Activated naive CD8-positive, alpha-beta T cell treated with anti-CD3 and anti-CD28 coated beads for 36 hours (primary cell): ENCODE results near the gene MOB1B. TPM values are rescaled to one million over a fixed set of nuclear protein-coding genes. Genes with fewer than 3 reads are reported as not detected.
"Not testable (repeated sequence)": the region's sequence is repeated elsewhere in the genome, so short reads cannot be mapped to it uniquely, and the experiment has no call there.

Experiments
- DNase-seq: peaks from one replicate; pipeline ENCODE4 v3.0.0; 2021
- H3K27ac Mint-ChIP-seq: one replicate; pipeline ENCODE4 v1.8.0; 2022; ENCODE audit warnings: mild to moderate bottlenecking, moderate library complexity, mixed read lengths
- H3K27me3 Mint-ChIP-seq: one replicate; pipeline ENCODE4 v1.8.0; 2022; ENCODE audit warnings: mild to moderate bottlenecking, mixed read lengths
- H3K36me3 Mint-ChIP-seq: one replicate; pipeline ENCODE4 v1.8.0; 2021; ENCODE audit warnings: mild to moderate bottlenecking, mixed read lengths
- H3K4me1 Mint-ChIP-seq: one replicate; pipeline ENCODE4 v1.8.0; 2021; ENCODE audit warnings: mixed read lengths
- H3K4me3 Mint-ChIP-seq: one replicate; pipeline ENCODE4 v1.8.0; 2022; ENCODE audit warnings: mild to moderate bottlenecking, moderate library complexity, mixed read lengths
- H3K9me3 Mint-ChIP-seq: one replicate; pipeline ENCODE4 v1.8.0; 2022; ENCODE audit warnings: mixed read lengths
- total RNA-seq, 2 experiments: library from RNA; stranded (reverse); gene quantifications; one replicate each; pipeline ENCODE4 v1.2.3, GENCODE V29; 2021

The MOB1B gene
- total RNA-seq, 2 experiments from 2014 or later = 19.0 to 19.7 TPM

DNA sequence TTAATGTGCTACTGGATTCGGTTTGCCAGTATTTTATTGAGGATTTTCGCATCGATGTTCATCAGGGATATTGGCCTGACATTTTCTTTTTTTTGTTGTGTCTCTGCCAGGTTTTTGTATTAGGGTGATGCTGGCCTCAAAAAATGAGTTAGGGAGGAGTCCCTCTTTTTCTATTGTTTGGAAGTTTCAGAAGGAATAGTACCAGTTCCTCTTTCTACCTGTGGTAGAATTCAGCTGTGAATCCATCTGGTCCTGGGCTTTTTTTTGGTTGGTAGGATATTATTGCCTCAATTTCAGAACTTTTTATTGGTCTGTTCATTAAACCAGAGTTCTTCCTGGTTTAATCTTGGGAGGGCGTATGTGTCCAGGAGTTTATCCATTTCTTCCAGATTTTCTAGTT is 99.2 kb downstream of the MOB1B start:
- peaks cover 66% of the 10 kb centered on the region for H3K36me3 Mint-ChIP-seq
- H3K4me1 Mint-ChIP-seq = peaks cover 77% of the 10 kb centered on the region
- H3K9me3 Mint-ChIP-seq = peaks cover 25% of the 10 kb centered on the region
- H3K27ac Mint-ChIP-seq, H3K27me3 Mint-ChIP-seq, H3K4me3 Mint-ChIP-seq, DNase-seq: not testable (repeated sequence)

DNA sequence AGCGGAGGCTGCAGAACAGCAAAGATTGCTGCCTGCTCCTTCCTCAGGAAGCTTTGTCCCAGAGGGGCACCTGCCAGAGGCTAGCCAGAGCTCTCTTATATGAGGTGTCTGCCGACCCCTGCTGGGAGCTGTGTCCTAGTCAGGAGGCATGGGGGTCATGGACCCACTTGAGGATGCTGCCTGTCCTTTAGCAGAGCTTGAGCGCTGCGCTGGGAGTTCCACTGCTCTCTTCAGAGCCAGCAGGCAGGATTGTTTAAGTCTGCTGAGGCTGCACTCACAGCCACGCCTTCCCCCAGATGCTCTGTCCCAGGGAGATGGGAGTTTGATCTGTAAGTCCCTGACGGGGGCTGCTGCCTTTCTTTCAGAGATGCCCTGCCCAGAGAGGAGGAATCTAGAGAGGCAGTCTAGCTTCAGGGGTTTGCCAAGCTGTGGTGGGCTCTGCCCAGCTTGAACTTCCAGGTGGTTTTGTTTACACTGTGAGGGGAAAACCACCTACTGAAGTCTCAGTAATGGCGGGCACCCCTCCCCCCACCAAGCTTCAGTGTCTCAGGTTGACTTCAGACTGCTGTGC is 102.2 kb downstream of the MOB1B start:
- Mint-ChIP-seq H3K27me3 (no peaks in the 10 kb centered on the region), H3K4me3 (peak overlapping the region; percentile 48), H3K36me3 (peaks cover 49% of the 10 kb centered on the region), H3K27ac (peak overlapping the region; percentile 75), H3K4me1 (peaks cover 76% of the 10 kb centered on the region), H3K9me3 (peaks cover 25% of the 10 kb centered on the region)
- DNase-seq = peak; percentile 67

- Mint-ChIP-seq H3K27ac (peak overlapping the region; percentile 75), H3K4me1 (peaks cover 76% of the 10 kb centered on the region), H3K9me3 (peaks cover 20% of the 10 kb centered on the region), H3K4me3 (peak overlapping the region; percentile 33), H3K36me3 (peaks cover 43% of the 10 kb centered on the region)
- not testable (repeated sequence) for H3K27me3 Mint-ChIP-seq, DNase-seq
Measured at GRCh38 chr4:71005025-71005424, 102.9 kb downstream of the MOB1B start.

DNA sequence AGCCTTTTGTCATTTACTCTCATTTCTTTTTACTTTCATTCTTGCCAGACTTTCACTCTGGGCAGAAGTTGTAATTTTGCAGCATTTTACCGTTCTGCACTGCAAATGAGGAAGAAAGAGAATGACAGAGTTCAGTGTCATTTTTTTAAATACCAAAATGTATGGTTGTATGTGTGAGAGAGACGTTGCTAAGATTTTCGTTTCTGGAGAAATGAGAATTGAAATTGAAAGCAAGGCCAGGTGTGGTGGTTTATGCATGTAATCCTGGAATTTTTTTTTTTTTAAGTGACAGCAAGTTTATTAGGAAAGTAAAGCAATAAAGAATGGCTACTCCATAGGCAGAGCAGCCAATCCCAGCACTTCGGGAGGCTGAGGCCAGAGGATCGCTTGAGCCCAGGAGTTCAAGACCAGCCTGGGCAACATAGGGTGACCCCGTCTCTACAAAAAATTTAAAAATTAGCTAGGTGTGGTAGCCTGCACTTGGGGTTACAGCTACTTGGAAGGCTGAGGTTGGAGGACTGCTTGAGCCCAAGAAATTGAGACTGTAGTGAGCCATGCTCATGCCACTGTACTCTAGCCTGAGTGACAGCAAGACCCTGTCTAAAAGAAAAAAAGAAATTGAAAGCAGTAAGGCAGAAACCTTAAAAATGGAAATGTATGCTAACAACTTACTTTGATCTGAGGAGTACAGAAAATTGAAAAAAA is 104.2 kb downstream of the MOB1B start:
- Mint-ChIP-seq H3K4me1 (peaks cover 73% of the 10 kb centered on the region), H3K4me3 (peak overlapping the region; percentile 54), H3K27ac (peak overlapping the region; percentile 94), H3K36me3 (peaks cover 29% of the 10 kb centered on the region), H3K27me3 (no peaks in the 10 kb centered on the region), H3K9me3 (peaks cover 9% of the 10 kb centered on the region)
- no peak for DNase-seq

GRCh38 chr4:71008196-71008595 is 106.0 kb downstream of the MOB1B start:
- H3K4me1 Mint-ChIP-seq = peaks cover 57% of the 10 kb centered on the region
- H3K36me3 Mint-ChIP-seq = peaks cover 21% of the 10 kb centered on the region
- H3K4me3 Mint-ChIP-seq = no peak overlapping the region
- H3K27me3 Mint-ChIP-seq = no peaks in the 10 kb centered on the region
- peaks cover 1% of the 10 kb centered on the region for H3K9me3 Mint-ChIP-seq
- peak overlapping the region; percentile 10 for H3K27ac Mint-ChIP-seq
- DNase-seq = no peak

DNA sequence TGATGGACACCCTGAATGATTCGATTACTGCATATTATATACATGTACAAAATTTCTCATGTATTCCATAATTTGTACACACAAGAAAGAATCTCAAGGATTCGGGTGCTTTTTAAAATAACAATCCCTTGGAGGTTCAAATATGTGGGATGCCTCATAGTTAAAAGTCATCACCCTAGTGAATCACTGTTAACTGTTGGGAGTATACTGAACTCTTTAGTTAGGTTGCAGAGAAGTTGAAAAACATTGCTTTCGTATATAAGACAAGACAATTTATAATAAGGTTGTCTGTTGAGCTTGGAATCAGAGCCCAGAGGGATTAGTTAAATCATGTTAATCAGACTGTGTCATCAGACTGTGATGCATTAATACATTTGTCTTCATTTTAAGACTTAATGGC is 106.9 kb downstream of the MOB1B start:
- Mint-ChIP-seq H3K27ac (peak overlapping the region; percentile 80), H3K4me3 (no peak overlapping the region), H3K36me3 (peaks cover 21% of the 10 kb centered on the region), H3K9me3 (peaks cover 3% of the 10 kb centered on the region), H3K27me3 (no peaks in the 10 kb centered on the region), H3K4me1 (peaks cover 48% of the 10 kb centered on the region)
- no peak for DNase-seq

DNA sequence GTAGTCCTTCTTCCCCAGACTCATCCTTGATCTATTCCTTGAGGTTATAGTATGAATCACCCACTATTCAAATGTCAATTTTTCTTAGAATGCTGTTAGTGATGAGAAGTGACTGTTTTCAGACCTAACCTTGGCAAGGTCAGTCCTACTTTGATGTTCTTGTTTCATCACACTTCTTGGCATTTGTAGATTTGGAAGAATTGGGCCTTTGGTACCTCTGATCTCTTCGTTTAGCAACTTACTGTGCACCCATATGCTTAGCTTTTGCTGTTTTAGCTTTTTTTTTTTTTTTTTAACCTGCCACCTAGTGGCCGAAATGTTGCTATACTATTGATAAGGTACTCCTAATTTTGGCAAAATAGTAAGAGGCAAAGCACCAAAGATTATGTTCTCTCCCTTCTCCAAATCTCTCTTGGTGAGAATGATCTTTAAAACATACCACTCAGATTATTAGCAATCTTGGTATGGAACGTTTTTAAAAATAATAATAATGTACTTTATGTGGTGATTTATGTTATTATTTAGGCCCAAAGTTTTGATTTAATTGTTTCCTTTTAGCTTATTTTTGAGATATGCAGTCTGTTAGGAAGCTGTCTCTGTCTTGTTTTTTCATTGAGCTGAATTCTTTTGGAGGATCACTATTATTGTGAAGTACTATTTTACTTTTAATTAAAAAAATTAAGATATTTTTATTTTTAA is 107.9 kb downstream of the MOB1B start:
- Mint-ChIP-seq H3K4me1 (peaks cover 39% of the 10 kb centered on the region), H3K4me3 (no peak overlapping the region), H3K36me3 (peaks cover 29% of the 10 kb centered on the region), H3K27ac (peak overlapping the region; percentile 80), H3K9me3 (peaks cover 4% of the 10 kb centered on the region), H3K27me3 (no peaks in the 10 kb centered on the region)
- no peak for DNase-seq

- Mint-ChIP-seq H3K27me3 (no peaks in the 10 kb centered on the region), H3K4me3 (no peak overlapping the region), H3K9me3 (peaks cover 11% of the 10 kb centered on the region), H3K36me3 (peaks cover 37% of the 10 kb centered on the region), H3K27ac (peak overlapping the region; percentile 42), H3K4me1 (peaks cover 30% of the 10 kb centered on the region)
- DNase-seq = no peak
Measured at GRCh38 chr4:71011451-71011850, 109.3 kb downstream of the MOB1B start.

DNA sequence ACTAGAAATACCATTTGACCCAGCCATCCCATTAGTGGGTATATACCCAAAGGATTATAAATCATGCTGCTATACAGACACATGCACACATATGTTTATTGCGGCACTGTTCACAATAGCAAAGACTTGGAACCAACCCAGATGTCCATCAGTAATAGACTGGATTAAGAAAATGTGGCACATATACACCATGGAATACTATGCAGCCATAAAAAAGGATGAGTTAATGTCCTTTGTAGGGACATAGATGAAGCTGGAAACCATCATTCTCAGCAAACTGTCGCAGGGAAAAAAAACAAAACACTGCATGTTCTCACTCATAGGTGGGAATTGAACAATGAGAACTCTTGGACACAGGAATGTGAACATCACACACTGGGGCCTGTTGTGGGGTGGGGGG is 115.2 kb downstream of the MOB1B start:
- H3K4me3 Mint-ChIP-seq, H3K27ac Mint-ChIP-seq, H3K4me1 Mint-ChIP-seq, H3K27me3 Mint-ChIP-seq, DNase-seq: not testable (repeated sequence)
- H3K36me3 Mint-ChIP-seq = peaks cover 47% of the 10 kb centered on the region
- peaks cover 11% of the 10 kb centered on the region for H3K9me3 Mint-ChIP-seq

- no peak overlapping the region for H3K4me3 Mint-ChIP-seq
- no peaks in the 10 kb centered on the region for H3K27me3 Mint-ChIP-seq
- no peak for DNase-seq
- H3K27ac Mint-ChIP-seq = no peak overlapping the region
- peaks cover 5% of the 10 kb centered on the region for H3K9me3 Mint-ChIP-seq
- H3K4me1 Mint-ChIP-seq = peaks cover 20% of the 10 kb centered on the region
- H3K36me3 Mint-ChIP-seq = peaks cover 35% of the 10 kb centered on the region
Measured at GRCh38 chr4:71020611-71021010, 118.4 kb downstream of the MOB1B start.

- H3K27ac Mint-ChIP-seq = peak overlapping the region; percentile 19
- no peaks in the 10 kb centered on the region for H3K9me3 Mint-ChIP-seq
Measured at GRCh38 chr4:71025654-71026053, 123.5 kb downstream of the MOB1B start.

DNA sequence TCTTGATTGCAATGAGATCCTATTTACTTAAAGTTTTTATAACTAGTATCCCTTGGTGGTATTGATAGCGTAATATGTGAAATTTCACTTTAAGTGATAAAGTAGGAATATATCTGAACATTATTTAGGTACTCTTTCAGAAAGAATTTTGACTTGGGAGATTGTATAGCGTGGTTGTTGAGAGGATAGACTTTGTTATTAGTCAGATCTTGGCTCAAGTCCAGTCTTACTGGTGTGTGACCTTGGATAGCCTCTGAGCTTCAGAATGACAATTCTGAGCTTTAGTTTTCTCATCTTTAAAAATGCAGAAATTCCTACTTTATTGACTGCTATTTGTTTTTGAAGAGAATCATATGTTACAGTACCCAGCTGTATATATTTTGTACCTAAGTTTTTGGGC is 123.9 kb downstream of the MOB1B start:
- no peak overlapping the region for H3K4me3 Mint-ChIP-seq
- no peak for DNase-seq
- peaks cover 30% of the 10 kb centered on the region for H3K36me3 Mint-ChIP-seq
- no peak overlapping the region for H3K27ac Mint-ChIP-seq
- no peaks in the 10 kb centered on the region for H3K9me3 Mint-ChIP-seq
- H3K4me1 Mint-ChIP-seq = peaks cover 14% of the 10 kb centered on the region
- H3K27me3 Mint-ChIP-seq = no peaks in the 10 kb centered on the region

More at GRCh38 chr4:71025654-71026053, 123.5 kb downstream of the MOB1B start:
- H3K27me3 Mint-ChIP-seq = no peaks in the 10 kb centered on the region
- peaks cover 30% of the 10 kb centered on the region for H3K36me3 Mint-ChIP-seq
- H3K4me1 Mint-ChIP-seq = peaks cover 14% of the 10 kb centered on the region
- no peak for DNase-seq
- H3K4me3 Mint-ChIP-seq = no peak overlapping the region

- peaks cover 32% of the 10 kb centered on the region for H3K36me3 Mint-ChIP-seq
- no peak overlapping the region for H3K27ac Mint-ChIP-seq
- H3K4me1 Mint-ChIP-seq = peaks cover 14% of the 10 kb centered on the region
- H3K4me3 Mint-ChIP-seq = no peak overlapping the region
- no peaks in the 10 kb centered on the region for H3K9me3 Mint-ChIP-seq
- H3K27me3 Mint-ChIP-seq = no peaks in the 10 kb centered on the region
- no peak for DNase-seq
Measured at GRCh38 chr4:71027611-71028010, 125.4 kb downstream of the MOB1B start.

GRCh38 chr4:71029504-71029903 is 127.3 kb downstream of the MOB1B start:
- Mint-ChIP-seq H3K9me3 (no peaks in the 10 kb centered on the region), H3K36me3 (peaks cover 31% of the 10 kb centered on the region), H3K27ac (no peak overlapping the region), H3K4me3 (no peak overlapping the region), H3K4me1 (peaks cover 5% of the 10 kb centered on the region), H3K27me3 (no peaks in the 10 kb centered on the region)
- DNase-seq = no peak

DNA sequence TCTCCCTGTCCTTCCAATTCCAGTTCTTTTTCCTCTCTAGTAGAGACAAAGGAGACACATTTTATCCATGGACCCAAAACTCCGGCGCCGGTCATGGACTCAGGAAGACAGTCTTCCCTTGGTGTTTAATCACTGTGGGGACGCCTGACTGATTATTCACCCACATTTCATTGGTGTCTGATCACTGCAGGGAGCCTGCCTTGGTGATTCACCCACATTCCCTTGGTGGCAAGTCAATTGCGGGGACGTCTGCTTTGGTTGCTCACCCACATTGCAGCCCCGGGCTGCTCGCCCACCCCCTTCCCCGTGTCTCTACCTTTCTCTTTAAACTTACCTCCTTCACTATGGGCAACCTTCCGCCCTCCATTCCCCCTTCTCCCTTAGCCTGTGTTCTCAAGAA is 129.9 kb downstream of the MOB1B start:
- not testable (repeated sequence) for H3K4me1 Mint-ChIP-seq, H3K27ac Mint-ChIP-seq, H3K4me3 Mint-ChIP-seq, H3K9me3 Mint-ChIP-seq, H3K27me3 Mint-ChIP-seq, DNase-seq
- H3K36me3 Mint-ChIP-seq = peaks cover 23% of the 10 kb centered on the region
